Nephron progenitor cell (in vitro differentiated cells): Measurements from ENCODE around the gene CDKAL1.
"Not testable (repeated sequence)": the region's sequence is repeated elsewhere in the genome, so short reads cannot be mapped to it uniquely, and the experiment has no call there.

Source experiments
- DNase-seq: peaks from one replicate; pipeline ENCODE4 v3.0.0; 2021
- H3K27ac Mint-ChIP-seq: 2 replicates; pipeline ENCODE4 v1.8.0; 2021; ENCODE audit warnings: mild to moderate bottlenecking, moderate library complexity, mixed read lengths
- H3K27me3 Mint-ChIP-seq: 2 replicates; pipeline ENCODE4 v1.8.0; 2021; ENCODE audit warnings: mild to moderate bottlenecking, low read depth, mixed read lengths; ENCODE audit not compliant: poor library complexity
- H3K36me3 Mint-ChIP-seq: 2 replicates; pipeline ENCODE4 v1.8.0; 2021; ENCODE audit warnings: low read depth, mixed read lengths
- H3K4me1 Mint-ChIP-seq: 2 replicates; pipeline ENCODE4 v1.8.0; 2021; ENCODE audit warnings: mixed read lengths
- H3K4me3 Mint-ChIP-seq: 2 replicates; pipeline ENCODE4 v1.8.0; 2021; ENCODE audit warnings: mild to moderate bottlenecking, moderate library complexity, mixed read lengths
- H3K9me3 Mint-ChIP-seq: 2 replicates; pipeline ENCODE4 v1.8.0; 2021; ENCODE audit warnings: mild to moderate bottlenecking, moderate library complexity, mixed read lengths
- TF ChIP-seq, protein P1 (sequence below): fragments of 200-600 bp; sonication (generic); IDR thresholded peaks from 2 replicates; pipeline ENCODE4 v1.5.0; 2021; ENCODE audit warnings: antibody characterized with exemption

CDKAL1 gene

DNA sequence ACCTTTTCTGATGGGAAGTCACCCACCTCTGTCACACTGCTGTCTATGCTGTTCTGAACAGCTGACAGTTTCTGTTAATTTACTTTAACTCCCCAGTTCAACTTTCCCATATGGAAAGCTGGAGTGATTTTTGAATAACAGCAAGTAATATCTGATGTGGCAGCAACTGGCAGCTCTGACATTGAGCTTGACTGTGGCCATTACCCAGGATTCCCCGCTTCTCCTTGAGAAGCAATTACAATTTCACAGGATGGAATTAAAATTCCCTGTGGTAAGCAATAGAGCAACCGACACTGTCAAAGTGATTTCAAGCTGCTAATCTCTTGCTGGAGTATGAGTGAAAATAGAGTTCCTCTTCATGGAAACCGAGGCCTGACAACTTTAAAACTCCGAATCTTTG lies 711.2 kb downstream of the CDKAL1 start:
- TF ChIP-seq, protein P1, sequence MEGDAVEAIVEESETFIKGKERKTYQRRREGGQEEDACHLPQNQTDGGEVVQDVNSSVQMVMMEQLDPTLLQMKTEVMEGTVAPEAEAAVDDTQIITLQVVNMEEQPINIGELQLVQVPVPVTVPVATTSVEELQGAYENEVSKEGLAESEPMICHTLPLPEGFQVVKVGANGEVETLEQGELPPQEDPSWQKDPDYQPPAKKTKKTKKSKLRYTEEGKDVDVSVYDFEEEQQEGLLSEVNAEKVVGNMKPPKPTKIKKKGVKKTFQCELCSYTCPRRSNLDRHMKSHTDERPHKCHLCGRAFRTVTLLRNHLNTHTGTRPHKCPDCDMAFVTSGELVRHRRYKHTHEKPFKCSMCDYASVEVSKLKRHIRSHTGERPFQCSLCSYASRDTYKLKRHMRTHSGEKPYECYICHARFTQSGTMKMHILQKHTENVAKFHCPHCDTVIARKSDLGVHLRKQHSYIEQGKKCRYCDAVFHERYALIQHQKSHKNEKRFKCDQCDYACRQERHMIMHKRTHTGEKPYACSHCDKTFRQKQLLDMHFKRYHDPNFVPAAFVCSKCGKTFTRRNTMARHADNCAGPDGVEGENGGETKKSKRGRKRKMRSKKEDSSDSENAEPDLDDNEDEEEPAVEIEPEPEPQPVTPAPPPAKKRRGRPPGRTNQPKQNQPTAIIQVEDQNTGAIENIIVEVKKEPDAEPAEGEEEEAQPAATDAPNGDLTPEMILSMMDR, result no peak
- Mint-ChIP-seq H3K27me3 (no peaks in the 10 kb centered on the region), H3K4me3 (no peak overlapping the region), H3K4me1 (peaks cover 10% of the 10 kb centered on the region), H3K36me3 (peaks cover 10% of the 10 kb centered on the region), H3K27ac (no peak overlapping the region), H3K9me3 (peaks cover 17% of the 10 kb centered on the region)
- DNase-seq, result no peak

DNA sequence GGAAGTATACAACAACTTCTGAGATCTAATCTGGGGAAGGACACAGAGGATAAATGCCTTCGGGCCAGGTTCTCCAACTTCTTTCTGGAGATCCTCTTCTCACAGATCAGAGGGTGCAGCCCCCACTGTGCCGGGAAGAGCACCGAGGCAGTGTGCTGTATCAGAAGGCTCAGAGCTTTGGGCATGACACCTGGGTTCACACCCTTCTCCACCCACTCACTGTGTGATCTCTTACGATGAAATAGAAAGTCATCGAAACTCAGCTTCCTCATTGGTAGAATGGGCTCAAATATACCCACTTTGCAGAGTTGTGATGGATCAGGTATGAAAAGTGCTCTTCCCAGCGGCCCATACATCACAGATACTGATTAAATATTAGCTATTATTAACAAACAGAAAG lies 711.8 kb downstream of the CDKAL1 start:
- H3K4me1 Mint-ChIP-seq, result peaks cover 10% of the 10 kb centered on the region
- H3K4me3 Mint-ChIP-seq, result no peak overlapping the region
- H3K36me3 Mint-ChIP-seq, result peaks cover 16% of the 10 kb centered on the region

DNA sequence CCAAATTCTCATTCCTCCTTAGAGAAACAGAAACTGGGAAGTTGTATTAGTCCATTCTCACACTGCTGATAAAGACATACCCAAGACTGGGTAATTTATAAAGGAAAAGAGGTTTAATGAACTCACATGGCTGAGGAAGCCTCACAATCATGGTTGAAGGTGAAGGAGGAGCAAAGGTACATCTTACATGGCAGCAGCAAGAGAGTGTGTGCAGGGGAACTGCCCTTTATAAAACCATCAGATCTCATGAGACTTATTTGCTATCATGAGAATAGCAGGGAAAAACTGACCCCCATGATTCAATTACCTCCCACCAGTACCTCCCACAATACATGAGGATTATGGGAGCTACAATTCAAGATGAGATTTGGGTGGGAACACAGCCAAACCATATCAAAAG lies 720.2 kb downstream of the CDKAL1 start:
- H3K4me3 Mint-ChIP-seq, H3K27ac Mint-ChIP-seq, DNase-seq, H3K27me3 Mint-ChIP-seq, H3K4me1 Mint-ChIP-seq: not testable (repeated sequence)
- H3K9me3 Mint-ChIP-seq, result peaks cover 58% of the 10 kb centered on the region
- peaks cover 35% of the 10 kb centered on the region for H3K36me3 Mint-ChIP-seq

More for the DNA sequence above, 711.8 kb downstream of the CDKAL1 start:
- no peak for DNase-seq
- TF ChIP-seq, protein P1, result no peak
- peaks cover 23% of the 10 kb centered on the region for H3K9me3 Mint-ChIP-seq
- no peak overlapping the region for H3K27ac Mint-ChIP-seq
- no peaks in the 10 kb centered on the region for H3K27me3 Mint-ChIP-seq

DNA sequence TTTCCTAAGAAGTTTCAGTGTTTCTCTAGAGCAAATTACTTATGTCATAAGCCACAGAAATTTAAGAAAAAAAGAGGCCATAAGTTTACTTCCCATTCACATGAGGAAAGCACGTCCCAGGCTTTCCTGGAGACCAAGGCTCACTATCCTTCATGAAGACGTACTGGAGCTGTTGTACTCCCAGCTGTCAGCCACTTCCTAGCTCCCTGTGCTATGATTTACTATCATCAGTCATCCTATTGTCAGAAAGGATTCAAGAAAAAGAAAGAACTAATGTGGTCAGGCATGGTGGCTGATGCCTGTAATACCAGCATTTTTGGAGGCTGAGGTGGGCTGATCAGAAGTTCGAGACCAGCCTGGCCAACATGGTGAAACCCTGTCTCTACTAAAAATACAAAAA lies 721.9 kb downstream of the CDKAL1 start:
- peaks cover 26% of the 10 kb centered on the region for H3K36me3 Mint-ChIP-seq
- peaks cover 49% of the 10 kb centered on the region for H3K9me3 Mint-ChIP-seq
- no peaks in the 10 kb centered on the region for H3K27me3 Mint-ChIP-seq
- H3K4me1 Mint-ChIP-seq, result no peaks in the 10 kb centered on the region
- DNase-seq, result no peak
- no peak overlapping the region for H3K27ac Mint-ChIP-seq
- H3K4me3 Mint-ChIP-seq, result no peak overlapping the region
- TF ChIP-seq, protein P1, result no peak

DNA sequence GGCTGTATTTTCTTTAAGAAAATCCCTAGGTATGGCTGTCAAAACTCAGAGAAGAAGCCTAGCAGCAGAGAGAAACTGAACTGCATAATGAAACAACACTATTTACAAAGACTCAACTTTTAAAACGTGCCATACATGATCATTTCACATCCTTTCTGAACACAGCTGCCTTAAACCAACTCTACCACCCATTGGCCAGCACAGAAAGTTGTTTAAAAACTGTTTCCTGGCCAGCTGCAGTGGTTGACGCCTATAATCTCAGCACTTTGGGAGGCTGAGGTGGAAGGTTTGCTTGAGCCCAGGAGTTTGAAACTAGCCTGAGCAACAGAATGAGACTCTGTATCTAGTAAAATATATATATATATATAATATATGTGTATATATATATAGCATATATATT lies 722.9 kb downstream of the CDKAL1 start:
- TF ChIP-seq, protein P1, result no peak
- H3K27ac Mint-ChIP-seq, result no peak overlapping the region
- H3K36me3 Mint-ChIP-seq, result peaks cover 23% of the 10 kb centered on the region
- peaks cover 48% of the 10 kb centered on the region for H3K9me3 Mint-ChIP-seq
- no peaks in the 10 kb centered on the region for H3K27me3 Mint-ChIP-seq
- H3K4me1 Mint-ChIP-seq, result no peaks in the 10 kb centered on the region
- H3K4me3 Mint-ChIP-seq, result no peak overlapping the region
- DNase-seq, result no peak

DNA sequence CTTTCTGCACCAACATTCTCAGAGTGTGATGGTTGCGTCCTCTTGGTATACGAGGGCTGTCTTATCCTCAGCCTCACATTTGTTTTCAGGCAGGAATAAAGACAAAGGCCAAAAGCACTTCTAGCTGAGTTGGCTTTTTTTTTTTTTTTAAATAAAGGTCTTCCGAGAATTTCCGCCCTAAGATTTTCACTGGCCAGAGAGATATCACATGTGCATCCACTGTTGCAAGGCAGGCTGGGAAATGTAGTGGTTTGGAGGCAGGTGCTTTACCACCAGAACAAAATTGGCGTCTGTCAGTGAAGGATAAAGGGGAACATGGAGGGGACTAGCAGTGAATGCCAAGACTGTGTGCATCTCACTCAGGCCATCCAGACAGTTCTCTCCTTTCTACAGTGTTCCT lies 724.4 kb downstream of the CDKAL1 start:
- Mint-ChIP-seq H3K36me3 (peaks cover 21% of the 10 kb centered on the region), H3K9me3 (peaks cover 40% of the 10 kb centered on the region), H3K4me1 (peaks cover 8% of the 10 kb centered on the region), H3K27ac (no peak overlapping the region), H3K4me3 (no peak overlapping the region), H3K27me3 (no peaks in the 10 kb centered on the region)
- TF ChIP-seq, protein P1, result no peak
- no peak for DNase-seq
